ENCODE results near the gene DUSP5. TPM values are rescaled to one million over a fixed set of nuclear protein-coding genes. Genes with fewer than 3 reads are reported as not detected.

DUSP5 gene
- total and polyA plus RNA-seq, 2 experiments from 2014 or later = 49.6 to 60.7 TPM

DNA sequence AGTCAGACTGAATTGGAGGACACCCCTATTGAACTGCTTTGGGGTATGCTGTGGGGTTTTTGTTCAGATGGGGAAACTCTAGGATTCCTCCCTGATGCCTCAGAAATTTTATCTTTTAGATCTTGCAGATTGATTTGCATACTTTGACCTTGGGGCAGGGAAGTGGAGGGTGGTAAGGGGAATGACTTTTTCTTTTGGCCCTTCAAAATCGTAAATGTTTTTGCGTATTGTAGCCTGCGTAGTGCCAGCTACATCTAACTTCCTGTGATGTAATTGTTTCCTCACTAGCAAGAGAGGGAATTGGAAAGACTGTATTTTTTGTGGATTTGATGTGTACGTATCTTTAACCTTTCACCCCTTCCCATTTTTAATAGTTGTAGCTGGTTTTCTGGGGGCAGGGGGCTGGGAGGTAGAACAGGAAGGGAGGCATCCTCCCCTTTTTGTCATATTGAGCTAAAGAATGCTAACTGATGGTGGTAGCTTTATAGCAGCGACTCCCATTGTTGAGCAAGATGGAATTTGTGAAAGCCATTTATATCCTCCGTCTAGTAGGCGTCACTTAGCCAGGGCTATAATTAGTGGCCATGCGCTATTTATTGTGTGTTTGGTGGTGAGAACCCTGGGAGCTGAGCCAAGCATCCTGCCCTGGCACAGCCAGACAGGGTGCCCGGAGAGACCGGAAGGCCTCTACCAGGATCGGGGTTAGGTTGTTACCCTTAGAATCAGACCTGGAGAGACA is 11.3 kb downstream of the DUSP5 start:
- Histone ChIP-seq H3K27ac (no peak overlapping the region), H3K79me2 (peaks cover 5% of the 10 kb centered on the region), H3K4me2 (no peak overlapping the region), H2AFZ (no peak overlapping the region), H3K9me3 (ENCODE audit: low read depth) (no peaks in the 10 kb centered on the region), H3K4me3 (no peak overlapping the region), H3K4me1 (ENCODE audit: insufficient read depth) (peaks cover 3% of the 10 kb centered on the region), H3K9me2 (replicated peaks; ENCODE audit: insufficient read depth) (no peaks in the 10 kb centered on the region), H3K36me3 (replicated peaks; ENCODE audit: insufficient read depth, low read depth) (no peaks in the 10 kb centered on the region), H4K20me1 (ENCODE audit: insufficient read depth, poor library complexity, severe bottlenecking) (no peaks in the 10 kb centered on the region), H3K27me3 (no peaks in the 10 kb centered on the region)
- no peak for TF ChIP-seq EZH2 (IDR thresholded peaks at IDR 0.05; ENCODE audit: borderline replicate concordance)
- TF ChIP-seq, protein P1, sequence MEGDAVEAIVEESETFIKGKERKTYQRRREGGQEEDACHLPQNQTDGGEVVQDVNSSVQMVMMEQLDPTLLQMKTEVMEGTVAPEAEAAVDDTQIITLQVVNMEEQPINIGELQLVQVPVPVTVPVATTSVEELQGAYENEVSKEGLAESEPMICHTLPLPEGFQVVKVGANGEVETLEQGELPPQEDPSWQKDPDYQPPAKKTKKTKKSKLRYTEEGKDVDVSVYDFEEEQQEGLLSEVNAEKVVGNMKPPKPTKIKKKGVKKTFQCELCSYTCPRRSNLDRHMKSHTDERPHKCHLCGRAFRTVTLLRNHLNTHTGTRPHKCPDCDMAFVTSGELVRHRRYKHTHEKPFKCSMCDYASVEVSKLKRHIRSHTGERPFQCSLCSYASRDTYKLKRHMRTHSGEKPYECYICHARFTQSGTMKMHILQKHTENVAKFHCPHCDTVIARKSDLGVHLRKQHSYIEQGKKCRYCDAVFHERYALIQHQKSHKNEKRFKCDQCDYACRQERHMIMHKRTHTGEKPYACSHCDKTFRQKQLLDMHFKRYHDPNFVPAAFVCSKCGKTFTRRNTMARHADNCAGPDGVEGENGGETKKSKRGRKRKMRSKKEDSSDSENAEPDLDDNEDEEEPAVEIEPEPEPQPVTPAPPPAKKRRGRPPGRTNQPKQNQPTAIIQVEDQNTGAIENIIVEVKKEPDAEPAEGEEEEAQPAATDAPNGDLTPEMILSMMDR (IDR thresholded peaks at IDR 0.05; ENCODE audit: poor library complexity) = no peak
- no peak for TF ChIP-seq EZH2phosphoT487 (IDR thresholded peaks at IDR 0.05; ENCODE audit: low read depth, severe bottlenecking, unreplicated experiment)
- 85% methylated on average over 11 of the region's 11 CpGs for WGBS (ENCODE audit: low lambda C conversion rate, missing lambda C conversion rate)
- no peak for DNase-seq (ENCODE audit: low spot score)

DNA sequence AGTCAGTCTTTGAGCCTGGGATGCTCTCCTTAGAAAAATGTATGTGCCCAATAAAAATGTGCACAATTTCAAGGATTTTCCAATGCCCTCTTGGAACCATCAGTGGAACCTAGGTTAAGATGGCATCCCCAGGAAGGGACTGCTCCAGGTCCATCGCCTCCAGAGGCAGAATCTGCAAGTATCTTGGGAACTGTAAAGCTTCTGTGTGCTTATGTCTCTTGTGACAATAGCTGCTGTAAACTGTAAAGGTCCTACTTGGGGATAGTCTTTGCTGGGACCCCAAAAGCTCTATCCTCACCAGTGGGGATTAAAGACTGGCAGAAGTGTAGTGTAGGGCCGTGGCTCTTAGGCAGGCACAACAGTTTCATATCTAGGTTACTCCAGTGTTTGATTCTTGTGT is 11.9 kb downstream of the DUSP5 start:
- TF ChIP-seq, protein P1 (IDR thresholded peaks at IDR 0.05; ENCODE audit: poor library complexity) = no peak
- no peak for TF ChIP-seq EZH2phosphoT487 (IDR thresholded peaks at IDR 0.05; ENCODE audit: low read depth, severe bottlenecking, unreplicated experiment)
- TF ChIP-seq EZH2 (IDR thresholded peaks at IDR 0.05; ENCODE audit: borderline replicate concordance) = no peak
- H3K27me3 ChIP-seq = no peaks in the 10 kb centered on the region
- H2AFZ ChIP-seq = no peak overlapping the region
- WGBS (ENCODE audit: low lambda C conversion rate, missing lambda C conversion rate) = 100% methylated on average over 2 of the region's 2 CpGs
- no peaks in the 10 kb centered on the region for H3K36me3 ChIP-seq (replicated peaks; ENCODE audit: insufficient read depth, low read depth)
- no peaks in the 10 kb centered on the region for H3K9me3 ChIP-seq (ENCODE audit: low read depth)
- H4K20me1 ChIP-seq (ENCODE audit: insufficient read depth, poor library complexity, severe bottlenecking) = no peaks in the 10 kb centered on the region
- no peak overlapping the region for H3K27ac ChIP-seq
- no peak overlapping the region for H3K4me3 ChIP-seq
- no peak for DNase-seq (ENCODE audit: low spot score)
- no peaks in the 10 kb centered on the region for H3K9me2 ChIP-seq (replicated peaks; ENCODE audit: insufficient read depth)
- no peak overlapping the region for H3K4me2 ChIP-seq
- peaks cover 5% of the 10 kb centered on the region for H3K79me2 ChIP-seq
- H3K4me1 ChIP-seq (ENCODE audit: insufficient read depth) = no peaks in the 10 kb centered on the region

DNA sequence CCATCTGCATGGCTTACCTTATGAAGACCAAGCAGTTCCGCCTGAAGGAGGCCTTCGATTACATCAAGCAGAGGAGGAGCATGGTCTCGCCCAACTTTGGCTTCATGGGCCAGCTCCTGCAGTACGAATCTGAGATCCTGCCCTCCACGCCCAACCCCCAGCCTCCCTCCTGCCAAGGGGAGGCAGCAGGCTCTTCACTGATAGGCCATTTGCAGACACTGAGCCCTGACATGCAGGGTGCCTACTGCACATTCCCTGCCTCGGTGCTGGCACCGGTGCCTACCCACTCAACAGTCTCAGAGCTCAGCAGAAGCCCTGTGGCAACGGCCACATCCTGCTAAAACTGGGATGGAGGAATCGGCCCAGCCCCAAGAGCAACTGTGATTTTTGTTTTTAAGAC is 12.4 kb downstream of the DUSP5 start:
- H3K4me3 ChIP-seq = no peak overlapping the region
- TF ChIP-seq EZH2phosphoT487 (IDR thresholded peaks at IDR 0.05; ENCODE audit: low read depth, severe bottlenecking, unreplicated experiment) = no peak
- no peak for TF ChIP-seq EZH2 (IDR thresholded peaks at IDR 0.05; ENCODE audit: borderline replicate concordance)
- TF ChIP-seq, protein P1 (IDR thresholded peaks at IDR 0.05; ENCODE audit: poor library complexity) = no peak
- H2AFZ ChIP-seq = no peak overlapping the region
- H3K27me3 ChIP-seq = no peaks in the 10 kb centered on the region
- no peaks in the 10 kb centered on the region for H3K9me3 ChIP-seq (ENCODE audit: low read depth)
- 97% methylated on average over 9 of the region's 9 CpGs for WGBS (ENCODE audit: low lambda C conversion rate, missing lambda C conversion rate)
- H3K79me2 ChIP-seq = peaks cover under 1% of the 10 kb centered on the region
- H3K27ac ChIP-seq = no peak overlapping the region
- H3K4me2 ChIP-seq = no peak overlapping the region
- H3K36me3 ChIP-seq (replicated peaks; ENCODE audit: insufficient read depth, low read depth) = no peaks in the 10 kb centered on the region
- no peaks in the 10 kb centered on the region for H4K20me1 ChIP-seq (ENCODE audit: insufficient read depth, poor library complexity, severe bottlenecking)
- DNase-seq (ENCODE audit: low spot score) = no peak
- no peaks in the 10 kb centered on the region for H3K4me1 ChIP-seq (ENCODE audit: insufficient read depth)
- H3K9me2 ChIP-seq (replicated peaks; ENCODE audit: insufficient read depth) = no peaks in the 10 kb centered on the region
